ENCODE results near the gene DISP2. TPM values are rescaled to one million over a fixed set of nuclear protein-coding genes. Genes with fewer than 3 reads are reported as not detected.

Gene DISP2
- total RNA-seq, 1 experiment from 2014 or later: 10.0 TPM

- Histone ChIP-seq H3K36me3 (ENCODE audit: control insufficient read depth, insufficient read depth, low read length) (no peaks in the 10 kb centered on the region), H3K27ac (ENCODE audit: low read length) (no peak overlapping the region), H3K4me3 (ENCODE audit: low read depth in 2 of 2, low read length in 2 of 2) (no peak overlapping the region), H3K9me3 (ENCODE audit: control insufficient read depth, insufficient read depth, low read depth, low read length) (no peaks in the 10 kb centered on the region), H3K4me1 (ENCODE audit: control insufficient read depth, insufficient read depth, low read length) (no peaks in the 10 kb centered on the region), H3K27me3 (ENCODE audit: control insufficient read depth, insufficient read depth, low read length) (no peaks in the 10 kb centered on the region)
- POLR2A ChIA-PET: interaction anchor here (0.5 kb wide), 1 partner anchor 120 kb away, joined by 3 read pairs; no protein-coding TSS in a partner anchor
- no peak for TF ChIP-seq TCF7L2 (IDR thresholded peaks at IDR 0.05; ENCODE audit: low read depth, low read length)
- in situ Hi-C loops (cut with HindIII; ENCODE audit: low pct_unique_long_range_greater_than_20kb, low sequenced_read_pairs): no loop called here
- intact Hi-C loops (cut with micrococcal nuclease; ENCODE audit: unreplicated experiment): no loop called here
- BruUV-seq (replicated peaks): no TSS peak
- CTCF ChIA-PET: interaction anchor here (0.7 to 1.2 kb wide), 2 partner anchors 21 to 57 kb away, joined by 3 read pairs; no protein-coding TSS in a partner anchor
- ATAC-seq (no peak), DNase-seq (ENCODE audit: low read depth, low spot score) (no peak)
These were observed 7.0 kb downstream of the DISP2 start for GRCh38 chr15:40365016-40365415.

GRCh38 chr15:40365624-40366456, 7.8 kb downstream of the DISP2 start:
- Histone ChIP-seq H3K4me3 (ENCODE audit: low read depth in 2 of 2, low read length in 2 of 2) (no peak overlapping the region), H3K27ac (ENCODE audit: low read length) (no peak overlapping the region), H3K4me1 (ENCODE audit: control insufficient read depth, insufficient read depth, low read length) (no peaks in the 10 kb centered on the region), H3K36me3 (ENCODE audit: control insufficient read depth, insufficient read depth, low read length) (no peaks in the 10 kb centered on the region), H3K9me3 (ENCODE audit: control insufficient read depth, insufficient read depth, low read depth, low read length) (no peaks in the 10 kb centered on the region), H3K27me3 (ENCODE audit: control insufficient read depth, insufficient read depth, low read length) (no peaks in the 10 kb centered on the region)
- no peak for TF ChIP-seq SIN3A (IDR thresholded peaks at IDR 0.05; ENCODE audit: borderline replicate concordance, insufficient read depth, low read depth, low read length)
- TF ChIP-seq REST (IDR thresholded peaks at IDR 0.05; ENCODE audit: insufficient read depth in 1 of 2, low read depth in 2 of 2, low read length in 1 of 2): no peak
- no peak for TF ChIP-seq TCF7L2 (IDR thresholded peaks at IDR 0.05; ENCODE audit: low read depth, low read length)
- TF ChIP-seq POLR2AphosphoS5 (IDR thresholded peaks at IDR 0.05; ENCODE audit: low read depth, low read length): no peak
- TF ChIP-seq CTCF (IDR thresholded peaks at IDR 0.05): no peak
- ChIA-PET POLR2A (no interaction called here), CTCF (interaction anchor here (1.2 kb wide), 1 partner anchor 21 kb away, joined by 3 read pairs; no protein-coding TSS in a partner anchor)
- no TSS peak for BruUV-seq (replicated peaks)
- in situ Hi-C loops (cut with HindIII; ENCODE audit: low pct_unique_long_range_greater_than_20kb, low sequenced_read_pairs) (no loop called here), intact Hi-C loops (cut with micrococcal nuclease; ENCODE audit: unreplicated experiment) (no loop called here)
- ATAC-seq (no peak), DNase-seq (ENCODE audit: low read depth, low spot score) (no peak)

All from Panc1 (cell line).